ENCODE data around the gene PWWP2B. TPM values are rescaled to one million over a fixed set of nuclear protein-coding genes. Genes with fewer than 3 reads are reported as not detected.

PWWP2B gene
- total and polyA plus RNA-seq, 10 of the 15 experiments (the other 5 are each of a cell fraction or from before 2014, with no cell fraction given) = 0.04 to 0.87 (median 0.35) TPM; not detected in 4

- POLR2A ChIA-PET = no interaction called here
These were observed 28.2 kb downstream of the PWWP2B start for GRCh38 chr10:132425029-132425756.

More at GRCh38 chr10:132425029-132425756, 28.2 kb downstream of the PWWP2B start:
- Histone ChIP-seq H3K27me3 (replicated peaks in 1 of 2; ENCODE audit: control insufficient read depth in 2 of 2, insufficient read depth in 2 of 2, low read length in 1 of 2) (no peaks in the 10 kb centered on the region; a peak in 1 of 4 replicates), H2AFZ (ENCODE audit: control insufficient read depth, low read depth, low read length) (no peak overlapping the region), H3K36me3 (ENCODE audit: control insufficient read depth in 2 of 2, insufficient read depth in 2 of 2, low read length in 1 of 2) (no peaks in the 10 kb centered on the region), H3K79me2 (ENCODE audit: control insufficient read depth, insufficient read depth, low read length) (no peaks in the 10 kb centered on the region), H3K9me3 (replicated peaks; ENCODE audit: control insufficient read depth, insufficient read depth, low read length) (no peaks in the 10 kb centered on the region), H4K20me1 (ENCODE audit: control insufficient read depth, insufficient read depth) (no peaks in the 10 kb centered on the region), H3K4me3 (no peak overlapping the region), H3K9ac (ENCODE audit: control insufficient read depth, insufficient read depth, low read length) (no peak overlapping the region), H3K4me2 (ENCODE audit: control insufficient read depth, insufficient read depth) (no peak overlapping the region), H3K4me1 (ENCODE audit: control insufficient read depth, insufficient read depth, low read length) (peaks cover 26% of the 10 kb centered on the region), H3K27ac (ENCODE audit: control insufficient read depth, insufficient read depth) (no peak overlapping the region)
- in situ Hi-C loops (cut with MboI) = no loop called here
- ChIA-PET CTCF (no interaction called here), SMC1A (ENCODE audit: uncharacterized antibody, unreplicated experiment) (no interaction called here), RAD21 (ENCODE audit: unreplicated experiment) (interaction anchor here (0.6 kb wide), 1 partner anchor 117 kb away, joined by 3 read pairs; the partner anchor contains the start of gene STK32C)
- no TSS peak for BruUV-seq (replicated peaks)
- 93% methylated on average over 49 of the region's 61 CpGs for WGBS (ENCODE audit: insufficient coverage, insufficient replicate concordance, low lambda C conversion rate, missing lambda C conversion rate)
- FAIRE-seq (no peak), DNase-seq (ENCODE audit: low read depth, low spot score) (no peak), ATAC-seq (no peak)
- TF ChIP-seq PRDM15 (CRISPR knock-in tag; IDR thresholded peaks at IDR 0.05) (no peak), GATAD2B (conservative IDR thresholded peaks at IDR 0.05; ENCODE audit: low read depth) (no peak), YY1 (IDR thresholded peaks at IDR 0.05; ENCODE audit: low read depth, low read length) (no peak), BCL3 (IDR thresholded peaks at IDR 0.05; ENCODE audit: borderline replicate concordance, insufficient read depth, low read depth, low read length, poor library complexity, severe bottlenecking) (peak; percentile 90), ATF2 (IDR thresholded peaks at IDR 0.05; ENCODE audit: low read length) (no peak), ZBED1 (IDR thresholded peaks at IDR 0.05; ENCODE audit: borderline replicate concordance) (no peak), JUND (IDR thresholded peaks at IDR 0.05; ENCODE audit: low read depth, low read length) (no peak), TCF3 (IDR thresholded peaks at IDR 0.05; ENCODE audit: borderline replicate concordance, insufficient read depth, low read depth, low read length) (peak; percentile 81; the same call in 1 of the 2 replicates), RUNX3 (IDR thresholded peaks at IDR 0.05; ENCODE audit: low read length) (no peak), IRF4 (IDR thresholded peaks at IDR 0.05; ENCODE audit: low read depth, low read length) (no peak), SP1 (IDR thresholded peaks at IDR 0.05; ENCODE audit: low read depth, low read length) (no peak)
- intact Hi-C loops (cut with micrococcal nuclease; ENCODE audit: unreplicated experiment) = no loop called here
